ENCODE measurements around the gene TOMM34.

Gene TOMM34

GRCh38 chr20:44931911-44932310 is 28.3 kb downstream of the TOMM34 start:
- Histone ChIP-seq H3K4me2 (no peak overlapping the region), H3K27me3 (ENCODE audit: insufficient read depth, low read depth) (no peaks in the 10 kb centered on the region), H3K36me3 (ENCODE audit: insufficient read depth) (no peaks in the 10 kb centered on the region), H3K9ac (no peak overlapping the region), H3K79me2 (ENCODE audit: insufficient read depth, low read depth) (no peaks in the 10 kb centered on the region), H3K4me3 (IDR thresholded peaks at IDR 0.05; ENCODE audit: insufficient read depth, low read depth, low read length) (no peak overlapping the region), H2AFZ (ENCODE audit: low read depth) (no peak overlapping the region), H3K4me1 (ENCODE audit: low read depth, poor library complexity, severe bottlenecking) (no peaks in the 10 kb centered on the region), H3K27ac (no peak overlapping the region), H4K20me1 (ENCODE audit: insufficient read depth) (no peaks in the 10 kb centered on the region)
- TF ChIP-seq CTCF (conservative IDR thresholded peaks at IDR 0.05; ENCODE audit: low read depth, low read length) = no peak

GRCh38 chr20:44930517-44931168 is 29.6 kb downstream of the TOMM34 start:
- Histone ChIP-seq H3K9ac (no peak overlapping the region), H2AFZ (ENCODE audit: low read depth) (no peak overlapping the region), H3K4me1 (ENCODE audit: low read depth, poor library complexity, severe bottlenecking) (no peaks in the 10 kb centered on the region), H3K27ac (no peak overlapping the region), H3K4me3 (IDR thresholded peaks at IDR 0.05; ENCODE audit: insufficient read depth, low read depth, low read length) (no peak overlapping the region), H4K20me1 (ENCODE audit: insufficient read depth) (no peaks in the 10 kb centered on the region), H3K36me3 (ENCODE audit: insufficient read depth) (no peaks in the 10 kb centered on the region), H3K27me3 (ENCODE audit: insufficient read depth, low read depth) (no peaks in the 10 kb centered on the region), H3K4me2 (no peak overlapping the region), H3K79me2 (ENCODE audit: insufficient read depth, low read depth) (no peaks in the 10 kb centered on the region)
- TF ChIP-seq CTCF (conservative IDR thresholded peaks at IDR 0.05; ENCODE audit: low read depth, low read length) = no peak

GRCh38 chr20:44928595-44928994 is 31.6 kb downstream of the TOMM34 start:
- Histone ChIP-seq H3K27ac (no peak overlapping the region), H3K4me1 (ENCODE audit: low read depth, poor library complexity, severe bottlenecking) (no peaks in the 10 kb centered on the region), H3K4me2 (no peak overlapping the region), H4K20me1 (ENCODE audit: insufficient read depth) (no peaks in the 10 kb centered on the region), H3K79me2 (ENCODE audit: insufficient read depth, low read depth) (no peaks in the 10 kb centered on the region), H3K27me3 (ENCODE audit: insufficient read depth, low read depth) (no peaks in the 10 kb centered on the region), H3K9ac (no peak overlapping the region), H2AFZ (ENCODE audit: low read depth) (no peak overlapping the region), H3K4me3 (IDR thresholded peaks at IDR 0.05; ENCODE audit: insufficient read depth, low read depth, low read length) (no peak overlapping the region), H3K36me3 (ENCODE audit: insufficient read depth) (no peaks in the 10 kb centered on the region)
- TF ChIP-seq CTCF (conservative IDR thresholded peaks at IDR 0.05; ENCODE audit: low read depth, low read length) = no peak

GRCh38 chr20:44924541-44924940 is 35.7 kb downstream of the TOMM34 start:
- Histone ChIP-seq H3K27ac (no peak overlapping the region), H4K20me1 (ENCODE audit: insufficient read depth) (no peaks in the 10 kb centered on the region), H3K36me3 (ENCODE audit: insufficient read depth) (no peaks in the 10 kb centered on the region), H3K79me2 (ENCODE audit: insufficient read depth, low read depth) (no peaks in the 10 kb centered on the region), H3K4me3 (IDR thresholded peaks at IDR 0.05; ENCODE audit: insufficient read depth, low read depth, low read length) (no peak overlapping the region), H3K4me2 (no peak overlapping the region), H2AFZ (ENCODE audit: low read depth) (no peak overlapping the region), H3K9ac (no peak overlapping the region), H3K27me3 (ENCODE audit: insufficient read depth, low read depth) (no peaks in the 10 kb centered on the region), H3K4me1 (ENCODE audit: low read depth, poor library complexity, severe bottlenecking) (no peaks in the 10 kb centered on the region)
- TF ChIP-seq CTCF (conservative IDR thresholded peaks at IDR 0.05; ENCODE audit: low read depth, low read length) = no peak
